PFSK-1 (cell line): ENCODE measurements around the gene AGTPBP1.

Experiments
- POLR2AphosphoS5 ChIP-seq: IDR thresholded peaks from 2 replicates; pipeline ENCODE4 v1.6.1; 2012; ENCODE audit warnings: low read depth, mild to moderate bottlenecking, control low read depth, low read length, moderate library complexity
- TAF1 ChIP-seq: IDR thresholded peaks from 2 replicates; pipeline ENCODE4 v1.6.1; 2012; ENCODE audit warnings: low read length, control low read depth, borderline replicate concordance; ENCODE audit not compliant: insufficient read depth

DNA sequence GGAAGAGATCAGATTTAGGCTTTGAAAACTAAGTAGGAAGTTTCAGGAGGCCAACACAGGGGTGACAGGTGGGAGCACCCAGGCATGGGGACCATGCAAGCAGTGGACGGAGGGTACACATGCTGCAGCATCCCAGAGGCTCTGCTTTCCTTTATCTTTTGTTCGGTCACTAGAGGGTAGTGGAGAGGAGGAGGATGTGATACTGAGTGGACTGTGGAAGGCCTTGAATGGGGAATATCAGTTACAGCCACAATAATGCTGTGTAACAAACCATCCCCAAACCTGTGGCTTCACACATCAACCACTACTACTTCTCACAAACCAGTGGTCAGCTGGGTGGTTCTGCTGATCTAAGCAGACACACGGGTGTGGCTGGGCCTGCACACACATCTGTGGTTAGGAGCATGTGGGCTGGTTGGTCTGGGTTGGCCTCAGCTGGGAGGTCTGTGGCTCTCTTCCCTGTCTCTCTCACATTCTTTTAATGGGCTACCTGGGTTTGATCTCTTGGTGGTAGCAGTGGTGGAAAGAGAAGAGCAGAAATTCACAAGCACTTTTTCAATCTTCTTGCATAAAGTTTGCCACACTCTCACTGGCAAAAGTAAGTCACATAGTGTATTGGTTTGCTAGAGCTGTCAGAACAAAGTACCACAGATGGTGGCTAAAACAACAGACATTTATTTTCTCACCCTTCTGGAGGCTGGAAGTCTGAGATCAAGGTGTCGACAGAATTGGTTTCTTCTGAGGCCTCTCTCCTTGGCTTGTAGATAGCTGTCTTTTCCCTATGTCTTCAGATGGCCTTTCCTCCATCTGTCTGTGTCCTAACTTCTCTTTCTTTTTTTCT, 238.7 kb downstream of the AGTPBP1 start:
- TF ChIP-seq POLR2AphosphoS5, result no peak
- TF ChIP-seq TAF1, result no peak
